HG03342 (cell line): ENCODE measurements around the gene RNPS1.

Experiments
- ATAC-seq: cut with Tn5 transposase; IDR thresholded peaks from one replicate; pipeline ENCODE4 v1.9.1; 2021; ENCODE audit warnings: mild to moderate bottlenecking, moderate library complexity; ENCODE audit not compliant: unreplicated experiment

RNPS1 gene

GRCh38 chr16:2267913-2268666 is at the start of gene RNPS1:
RNPS1 (minus strand) TSS chr16:2268126; CDS start chr16:2264643, 3,483 bp downstream.
- peak; percentile 65 for ATAC-seq

- ATAC-seq, result no peak
Measured at GRCh38 chr16:2317231-2318020, 49.5 kb upstream of the RNPS1 start.

GRCh38 chr16:2308089-2308962 is 40.4 kb upstream of the RNPS1 start:
- no peak for ATAC-seq

GRCh38 chr16:2299915-2300192 is 31.9 kb upstream of the RNPS1 start:
- no peak for ATAC-seq

GRCh38 chr16:2299121-2299914 is 31.4 kb upstream of the RNPS1 start:
- ATAC-seq, result no peak

- no peak for ATAC-seq
Measured at GRCh38 chr16:2298621-2299020, 30.7 kb upstream of the RNPS1 start.

- no peak for ATAC-seq
Measured at GRCh38 chr16:2297506-2297860, 29.6 kb upstream of the RNPS1 start.

- ATAC-seq, result no peak
Measured at GRCh38 chr16:2296661-2297505, 29.0 kb upstream of the RNPS1 start.

- no peak for ATAC-seq
Measured at GRCh38 chr16:2295056-2295798, 27.3 kb upstream of the RNPS1 start.

GRCh38 chr16:2292221-2292620 is 24.3 kb upstream of the RNPS1 start:
- no peak for ATAC-seq

GRCh38 chr16:2289282-2289681 is 21.4 kb upstream of the RNPS1 start:
- ATAC-seq, result no peak

- no peak for ATAC-seq
Measured at GRCh38 chr16:2288726-2289125, 20.8 kb upstream of the RNPS1 start.

- no peak for ATAC-seq
Measured at GRCh38 chr16:2287916-2288547, 20.1 kb upstream of the RNPS1 start.

- no peak for ATAC-seq
Measured at GRCh38 chr16:2286550-2286949, 18.6 kb upstream of the RNPS1 start.

- ATAC-seq, result no peak
Measured at GRCh38 chr16:2285731-2286191, 17.8 kb upstream of the RNPS1 start.

GRCh38 chr16:2284797-2285576 is 17.1 kb upstream of the RNPS1 start:
- no peak for ATAC-seq

- no peak for ATAC-seq
Measured at GRCh38 chr16:2284001-2284770, 16.3 kb upstream of the RNPS1 start.
